OCI-M2 (cell line): ENCODE measurements around the gene PDCL3.

Experiments used
- DNase-seq: peaks from one replicate; lab custom pipeline; 2025; ENCODE audit not compliant: unreplicated experiment; lab: John Stamatoyannopoulos, UW

PDCL3 gene

GRCh38 chr2:100611079-100612029, 48.6 kb downstream of the PDCL3 start:
- no peak for DNase-seq

DNA sequence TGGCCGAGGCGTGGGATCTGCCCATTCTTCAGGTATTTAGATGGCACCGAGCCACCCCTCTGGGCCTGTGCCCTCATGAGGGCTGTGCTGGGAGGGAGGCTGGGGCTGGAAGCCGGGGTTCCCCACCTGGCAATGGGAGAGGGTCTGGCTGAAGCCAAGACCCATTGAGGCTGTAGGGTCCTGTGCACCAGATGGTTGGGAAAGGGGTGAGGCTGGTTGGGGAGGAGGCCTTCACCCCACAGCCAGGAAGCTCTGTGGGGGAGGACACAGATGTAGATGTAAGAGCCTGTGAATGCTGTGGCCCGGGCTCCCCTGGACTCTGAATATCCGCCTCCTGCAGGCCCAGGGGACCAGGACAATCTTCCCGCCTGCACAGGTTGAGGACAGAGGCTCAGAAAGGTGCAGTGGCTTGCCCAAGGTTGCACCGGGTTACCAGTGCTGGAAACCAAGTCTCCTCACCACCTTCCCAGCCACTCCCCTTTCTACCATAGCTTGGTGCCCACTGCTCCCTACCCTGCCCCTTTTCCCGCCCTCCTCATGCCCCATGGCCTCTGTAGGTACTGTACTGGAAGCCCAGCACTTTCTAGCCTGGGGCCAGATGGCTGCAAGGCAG, 49.7 kb downstream of the PDCL3 start:
- DNase-seq = no peak

- no peak for DNase-seq
These were observed 50.9 kb downstream of the PDCL3 start for GRCh38 chr2:100613719-100614118.

DNA sequence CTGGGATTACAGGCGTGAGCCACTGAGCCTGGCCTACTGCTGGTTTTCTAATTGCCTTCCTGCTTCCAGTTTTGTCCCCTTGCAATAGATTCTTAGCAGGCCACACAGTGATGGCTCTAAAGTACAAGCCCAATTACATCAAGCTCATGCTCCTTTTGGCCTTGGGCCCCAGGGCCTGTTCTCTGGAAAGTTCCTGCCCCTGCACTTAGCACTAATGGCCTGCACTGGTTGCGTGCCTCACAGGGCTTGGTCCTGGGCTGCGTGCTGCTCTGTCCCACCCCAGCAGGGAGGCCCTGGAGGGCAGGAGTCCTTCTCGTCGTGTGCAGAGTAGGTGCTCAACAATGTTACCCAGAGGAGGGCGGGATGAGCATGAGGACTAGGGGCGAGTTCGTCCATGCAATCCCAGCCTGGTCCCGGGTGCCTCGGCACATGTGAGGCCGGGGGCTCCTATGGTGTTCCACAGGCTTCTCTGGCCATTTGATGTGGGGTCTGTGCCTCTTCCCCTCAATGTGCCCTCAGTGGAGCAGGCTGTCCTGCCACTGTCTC, 51.7 kb downstream of the PDCL3 start:
- DNase-seq = no peak

- DNase-seq = no peak
These were observed 52.7 kb downstream of the PDCL3 start for GRCh38 chr2:100615471-100615870.

- DNase-seq = no peak
These were observed 53.1 kb downstream of the PDCL3 start for GRCh38 chr2:100615886-100616285.

GRCh38 chr2:100616841-100617390, 54.1 kb downstream of the PDCL3 start:
- no peak for DNase-seq

GRCh38 chr2:100619951-100620350, 57.2 kb downstream of the PDCL3 start:
- DNase-seq = no peak

- DNase-seq = no peak
These were observed 57.7 kb downstream of the PDCL3 start for GRCh38 chr2:100620481-100620880.

- DNase-seq = no peak
These were observed 58.7 kb downstream of the PDCL3 start for GRCh38 chr2:100621371-100621951.

GRCh38 chr2:100623033-100623715, 60.4 kb downstream of the PDCL3 start:
- no peak for DNase-seq

- no peak for DNase-seq
These were observed 61.1 kb downstream of the PDCL3 start for GRCh38 chr2:100623930-100624329.

DNA sequence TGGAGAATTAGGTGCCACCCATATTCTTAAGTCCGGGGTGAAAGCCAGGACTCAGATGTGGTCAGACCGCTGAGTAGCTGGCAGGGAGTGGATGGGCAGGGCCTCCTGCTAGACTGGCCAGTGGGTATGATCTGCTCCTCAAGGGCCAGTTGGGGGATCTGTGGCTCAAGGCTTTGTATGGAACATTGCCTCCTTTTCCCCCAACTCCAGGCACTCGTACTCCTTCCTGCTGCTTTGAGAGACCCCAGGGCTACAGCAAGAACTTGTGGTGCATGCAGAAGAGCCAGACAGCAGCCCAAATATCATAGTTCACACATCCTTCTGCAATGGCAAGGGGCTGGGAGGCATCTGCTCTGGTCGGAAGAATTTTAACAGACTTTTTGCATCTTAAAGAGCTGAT, 61.7 kb downstream of the PDCL3 start:
- no peak for DNase-seq

GRCh38 chr2:100625717-100626116, 62.9 kb downstream of the PDCL3 start:
- no peak for DNase-seq
